OCI-M1 (cell line): ENCODE data around the gene TRERF1.

Experiments
- DNase-seq: peaks from one replicate; lab custom pipeline; 2025; lab: John Stamatoyannopoulos, UW

The TRERF1 gene

GRCh38 chr6:42188406-42188805, 263.3 kb downstream of the TRERF1 start:
- no peak for DNase-seq

GRCh38 chr6:42185597-42185996, 266.1 kb downstream of the TRERF1 start:
- no peak for DNase-seq

GRCh38 chr6:42184475-42184874, 267.3 kb downstream of the TRERF1 start:
- DNase-seq = no peak

GRCh38 chr6:42182101-42182500, 269.6 kb downstream of the TRERF1 start:
- DNase-seq = no peak

GRCh38 chr6:42179945-42180313, 271.8 kb downstream of the TRERF1 start:
- DNase-seq = no peak

- no peak for DNase-seq
Measured at GRCh38 chr6:42179261-42179944, 272.3 kb downstream of the TRERF1 start.

- DNase-seq = no peak
Measured at GRCh38 chr6:42177514-42178364, 274.0 kb downstream of the TRERF1 start.

- no peak for DNase-seq
Measured at GRCh38 chr6:42176981-42177380, 274.7 kb downstream of the TRERF1 start.

GRCh38 chr6:42175860-42176259, 275.9 kb downstream of the TRERF1 start:
- DNase-seq = no peak
